ENCODE results near the gene AIRE. TPM values are rescaled to one million over a fixed set of nuclear protein-coding genes. Genes with fewer than 3 reads are reported as not detected.

The AIRE gene
- total RNA-seq, 1 experiment from 2014 or later, result 0.17 TPM

- no peaks in the 10 kb centered on the region; the same call in 1 of the 2 replicates for H3K4me1 ChIP-seq (ENCODE audit: insufficient read depth, low read length)
- H3K27me3 ChIP-seq (ENCODE audit: insufficient read depth, low read length), result no peaks in the 10 kb centered on the region
- no peak overlapping the region for H2BK12ac ChIP-seq (ENCODE audit: insufficient read length, low read depth, low read length)
- no peak overlapping the region for H3K56ac ChIP-seq (ENCODE audit: insufficient read length, low read depth, low read length)
- no peak overlapping the region for H3K14ac ChIP-seq (ENCODE audit: insufficient read depth, low read length)
- peaks cover 5 to 8% of the 10 kb centered on the region in 2 experiments for H3K4me1 Mint-ChIP-seq
- no peaks in the 10 kb centered on the region for H3K9me3 Mint-ChIP-seq
- no peak overlapping the region for H3K23ac ChIP-seq (ENCODE audit: insufficient read length, low read depth, low read length)
- H3K9me3 ChIP-seq (ENCODE audit: control insufficient read depth, low read depth, low read length), result no peaks in the 10 kb centered on the region
- no peak overlapping the region for H2AFZ ChIP-seq (ENCODE audit: low read length)
- H3K23me2 ChIP-seq (ENCODE audit: insufficient read length, low read depth, low read length, poor library complexity, severe bottlenecking), result no peaks in the 10 kb centered on the region
- H3K79me2 ChIP-seq (ENCODE audit: insufficient read depth, low read length), result no peaks in the 10 kb centered on the region
- no peak overlapping the region for H3K18ac ChIP-seq (ENCODE audit: insufficient read length, low read depth, low read length)
- H2BK120ac ChIP-seq (ENCODE audit: low read depth, low read length, poor library complexity, severe bottlenecking), result no peak overlapping the region
- H3K36me3 Mint-ChIP-seq (ENCODE audit: insufficient read depth in 1 of 3, low read depth in 3 of 3), result no peaks in the 10 kb centered on the region; a peak in 1 of 7 replicates
- peak overlapping the region in 1 of 3 experiments; percentile 77; a peak in 3 of 7 replicates for H3K27ac Mint-ChIP-seq
- no peak overlapping the region for H2BK20ac ChIP-seq (ENCODE audit: low read depth, low read length, poor library complexity, severe bottlenecking)
- no peak overlapping the region for H4K8ac ChIP-seq (replicated peaks; ENCODE audit: insufficient read length, low read depth, low read length)
- H2BK5ac ChIP-seq (ENCODE audit: insufficient read length, low read length), result no peak overlapping the region
- no peak overlapping the region for H3T11ph ChIP-seq (ENCODE audit: low read length)
- H2AK5ac ChIP-seq (ENCODE audit: insufficient read length, low read length), result no peak overlapping the region
- DNase-seq, result no peak
- H3K27ac ChIP-seq (ENCODE audit: insufficient read length, low read depth, low read length), result no peak overlapping the region
- H3K27me3 Mint-ChIP-seq (ENCODE audit: low read depth), result peaks cover 6% of the 10 kb centered on the region; the same call in 1 of the 2 replicates
- no peaks in the 10 kb centered on the region for H4K20me1 ChIP-seq (ENCODE audit: control insufficient read depth, insufficient read depth, insufficient read length)
- no peak overlapping the region for H4K5ac ChIP-seq (ENCODE audit: insufficient read length, low read depth, low read length)
- no peak for TF ChIP-seq CTCF (conservative IDR thresholded peaks at IDR 0.05)
- H3K4ac ChIP-seq (ENCODE audit: low read depth, low read length), result no peak overlapping the region
- no peak overlapping the region for H3K9ac ChIP-seq (ENCODE audit: extremely low read depth, insufficient read length, low read length)
- H4K91ac ChIP-seq (ENCODE audit: insufficient read length, low read depth, low read length), result no peak overlapping the region
- H3K79me1 ChIP-seq (ENCODE audit: insufficient read depth, low read depth, low read length, poor library complexity, severe bottlenecking), result no peaks in the 10 kb centered on the region
- no peak overlapping the region for H3K4me2 ChIP-seq (ENCODE audit: insufficient read depth, insufficient read length, low read length)
- H3K4me3 Mint-ChIP-seq, result no peak overlapping the region
- H2BK15ac ChIP-seq (ENCODE audit: low read depth, low read length), result no peak overlapping the region
- no CpG with 5 or more reads among the region's 4 CpGs for WGBS (ENCODE audit: extremely low coverage, insufficient read length, low lambda C conversion rate)
These were observed 21.9 kb upstream of the AIRE start for GRCh38 chr21:44263768-44264167.
